GM19240 (cell line): Measurements from ENCODE around the gene PLPPR3.

Experiments used
- DNase-seq: peaks from one replicate; pipeline ENCODE4 v3.0.0; 2011; ENCODE audit warnings: low spot score; ENCODE audit not compliant: insufficient read length

The PLPPR3 gene

GRCh38 chr19:797528-798414 is 24.0 kb downstream of the PLPPR3 start:
- DNase-seq: peak; percentile 99

GRCh38 chr19:796692-797527 is 24.8 kb downstream of the PLPPR3 start, which contains the start of gene PTBP1:
Gene PTBP1, plus strand, starts transcription at chr19:797452. Its CDS starts 46 bp downstream, at chr19:797498.
- DNase-seq: peak; percentile 99

- DNase-seq: no peak
Observed at GRCh38 chr19:795691-796581, 25.8 kb downstream of the PLPPR3 start.

- DNase-seq: no peak
Observed at GRCh38 chr19:795073-795611, 26.6 kb downstream of the PLPPR3 start.

- no peak for DNase-seq
Observed at GRCh38 chr19:793806-794205, 27.9 kb downstream of the PLPPR3 start.

- no peak for DNase-seq
Observed at GRCh38 chr19:792306-792885, 29.4 kb downstream of the PLPPR3 start.

- DNase-seq: no peak
Observed at GRCh38 chr19:791567-792305, 30.0 kb downstream of the PLPPR3 start.

GRCh38 chr19:791007-791566 is 30.7 kb downstream of the PLPPR3 start:
- no peak for DNase-seq

- DNase-seq: no peak
Observed at GRCh38 chr19:789701-790060, 32.1 kb downstream of the PLPPR3 start.

- DNase-seq: no peak
Observed at GRCh38 chr19:788983-789700, 32.6 kb downstream of the PLPPR3 start.

GRCh38 chr19:788686-788982 is 33.1 kb downstream of the PLPPR3 start:
- DNase-seq: no peak

GRCh38 chr19:787536-787935 is 34.2 kb downstream of the PLPPR3 start:
- DNase-seq: no peak

- DNase-seq: no peak
Observed at GRCh38 chr19:784541-784940, 37.2 kb downstream of the PLPPR3 start.

- DNase-seq: no peak
Observed at GRCh38 chr19:782878-783668, 38.7 kb downstream of the PLPPR3 start.

GRCh38 chr19:782185-782877 is 39.4 kb downstream of the PLPPR3 start:
- DNase-seq: no peak

GRCh38 chr19:781800-782184 is 40.0 kb downstream of the PLPPR3 start:
- no peak for DNase-seq

GRCh38 chr19:780935-781334 is 40.8 kb downstream of the PLPPR3 start:
- no peak for DNase-seq
